CD14-positive monocyte (primary cell): Measurements from ENCODE around the gene HYDIN. TPM values are rescaled to one million over a fixed set of nuclear protein-coding genes. Genes with fewer than 3 reads are reported as not detected.

ENCODE experiments used
- DNase-seq, 3 donors: peaks; one replicate each; pipeline ENCODE4 v3.0.0-alpha.2; 2011 to 2022
- H2AFZ ChIP-seq: 2 replicates; pipeline ENCODE4 v1.6.0; 2012; ENCODE audit warnings: mild to moderate bottlenecking, low read depth, low read length, inconsistent platforms; ENCODE audit not compliant: insufficient read depth, poor library complexity, severe bottlenecking
- H3K27ac ChIP-seq, 2 donors: 1 replicate in 1 of 2; 2 replicates in 1 of 2; pipeline ENCODE4 v1.5.1; 2012 to 2013; ENCODE audit warnings: low read length in 2 of 2, control low read depth in 1 of 2, inconsistent platforms in 1 of 2, low read depth in 1 of 2, mild to moderate bottlenecking in 1 of 2
- H3K27me3 ChIP-seq, 2 donors: one replicate each; pipeline versions ENCODE4 v1.6.0 to v1.6.1; 2011 to 2013; ENCODE audit warnings: low read length in 2 of 2; ENCODE audit not compliant: control insufficient read depth in 2 of 2, insufficient read depth in 2 of 2
- H3K36me3 ChIP-seq, 2 donors: replicated peaks in 1 of 2; 1 replicate in 1 of 2; 2 replicates in 1 of 2; pipeline versions ENCODE4 v1.5.1 to v1.6.1; 2012 to 2013; ENCODE audit warnings: low read length in 2 of 2, control low read depth in 1 of 2, inconsistent platforms in 1 of 2, mild to moderate bottlenecking in 1 of 2; ENCODE audit not compliant: insufficient read depth in 2 of 2, control insufficient read depth in 1 of 2
- H3K4me1 ChIP-seq, 2 donors: 1 replicate in 1 of 2; 2 replicates in 1 of 2; pipeline versions ENCODE4 v1.5.1 to v1.6.1; 2012 to 2013; ENCODE audit warnings: low read length in 2 of 2, control low read depth in 1 of 2, inconsistent platforms in 1 of 2, mild to moderate bottlenecking in 1 of 2, moderate library complexity in 1 of 2; ENCODE audit not compliant: insufficient read depth in 2 of 2, control insufficient read depth in 1 of 2
- H3K4me2 ChIP-seq: replicated peaks from 2 replicates; pipeline ENCODE3; 2012; ENCODE audit warnings: low read length, moderate library complexity, mild to moderate bottlenecking; ENCODE audit not compliant: poor library complexity, severe bottlenecking; ENCODE audit errors: extremely low read depth
- H3K4me3 ChIP-seq, 3 experiments: fragments of 200-600 bp in 1 of 3; sonication (generic) in 1 of 3; replicated peaks in 1 of 3; 1 replicate in 2 of 3; 2 replicates in 1 of 3; pipeline ENCODE4 v1.5.1; 2011 to 2013; ENCODE audit warnings: low read length in 3 of 3, mild to moderate bottlenecking in 3 of 3, control low read depth in 2 of 3, low read depth in 2 of 3, inconsistent platforms in 1 of 3, moderate library complexity in 1 of 3
- H3K79me2 ChIP-seq: 2 replicates; pipeline ENCODE4 v1.6.0; 2012; ENCODE audit warnings: mild to moderate bottlenecking, control low read depth, inconsistent platforms, low read length, moderate library complexity; ENCODE audit not compliant: insufficient read depth
- H3K9ac ChIP-seq: 2 replicates; pipeline ENCODE4 v1.6.0; 2017; ENCODE audit warnings: low read length, mild to moderate bottlenecking; ENCODE audit not compliant: insufficient read depth, poor library complexity, severe bottlenecking
- H3K9me3 ChIP-seq, 2 donors: replicated peaks in 1 of 2; 1 replicate in 1 of 2; 2 replicates in 1 of 2; pipeline versions ENCODE4 v1.5.1 to v1.6.1; 2012 to 2013; ENCODE audit warnings: low read length in 2 of 2, control low read depth in 1 of 2; ENCODE audit not compliant: control insufficient read depth in 1 of 2, insufficient read depth in 1 of 2
- H4K20me1 ChIP-seq: 2 replicates; pipeline ENCODE4 v1.6.0; 2012; ENCODE audit warnings: mild to moderate bottlenecking, low read length, control low read depth, moderate library complexity; ENCODE audit not compliant: insufficient read depth
- H3K27ac Mint-ChIP-seq, 7 donors: one replicate each; pipeline ENCODE4 v1.8.0; 2020; ENCODE audit warnings: mild to moderate bottlenecking in 7 of 7, mixed read lengths in 7 of 7, moderate library complexity in 6 of 7, inconsistent platforms in 2 of 7
- H3K27me3 Mint-ChIP-seq, 3 donors: one replicate each; pipeline ENCODE4 v1.8.0; 2021 to 2022; ENCODE audit warnings: low read depth in 3 of 3, mild to moderate bottlenecking in 3 of 3, mixed read lengths in 3 of 3, moderate library complexity in 3 of 3, inconsistent platforms in 1 of 3
- H3K36me3 Mint-ChIP-seq, 2 donors: one replicate each; pipeline ENCODE4 v1.8.0; 2020; ENCODE audit warnings: mixed read lengths in 2 of 2, inconsistent platforms in 1 of 2, mild to moderate bottlenecking in 1 of 2
- H3K4me1 Mint-ChIP-seq: one replicate; pipeline ENCODE4 v1.8.0; 2020; ENCODE audit warnings: mild to moderate bottlenecking, mixed read lengths
- H3K4me3 Mint-ChIP-seq, 2 donors: one replicate each; pipeline ENCODE4 v1.8.0; 2020; ENCODE audit warnings: mild to moderate bottlenecking in 2 of 2, mixed read lengths in 2 of 2, moderate library complexity in 1 of 2
- H3K9me3 Mint-ChIP-seq, 7 donors: one replicate each; pipeline ENCODE4 v1.8.0; 2020 to 2022; ENCODE audit warnings: mixed read lengths in 7 of 7, mild to moderate bottlenecking in 6 of 7, moderate library complexity in 6 of 7, inconsistent platforms in 2 of 7
- WGBS: methylation state at CpG from one replicate; pipeline ENCODE4 v1.1.5; 2013; ENCODE audit warnings: missing lambda C conversion rate; ENCODE audit not compliant: insufficient coverage; 5-methylcytosine and 5-hydroxymethylcytosine counted together
- intact Hi-C, 2 donors: fragments of 100-400 bp; cut with micrococcal nuclease; formaldehyde crosslinking; loops; one replicate each; pipeline versions ENCODE4 v1.15.0 to v1.15.1; 2023
- polyA plus RNA-seq, 3 donors: library from polyadenylated mRNA; depleted of rRNA in 1 of 3; unstranded in 2 of 3; stranded (reverse) in 1 of 3; fragments of 300-500 nt in 2 of 3; fragments of >200 nt in 1 of 3; fragmentation: Illumina TruSeq in 2 of 3; gene quantifications; 1 replicate in 2 of 3; 2 replicates in 1 of 3; pipeline ENCODE4 v1.2.3, GENCODE V29; 2012 to 2021
- TF ChIP-seq, protein P1 (sequence below): fragments of 200-600 bp; IDR thresholded peaks from one replicate; pipeline ENCODE4 v1.8.0; 2022; ENCODE audit warnings: antibody characterized with exemption, mild to moderate bottlenecking

Gene HYDIN
- polyA plus RNA-seq, 3 donors, result not detected

DNA sequence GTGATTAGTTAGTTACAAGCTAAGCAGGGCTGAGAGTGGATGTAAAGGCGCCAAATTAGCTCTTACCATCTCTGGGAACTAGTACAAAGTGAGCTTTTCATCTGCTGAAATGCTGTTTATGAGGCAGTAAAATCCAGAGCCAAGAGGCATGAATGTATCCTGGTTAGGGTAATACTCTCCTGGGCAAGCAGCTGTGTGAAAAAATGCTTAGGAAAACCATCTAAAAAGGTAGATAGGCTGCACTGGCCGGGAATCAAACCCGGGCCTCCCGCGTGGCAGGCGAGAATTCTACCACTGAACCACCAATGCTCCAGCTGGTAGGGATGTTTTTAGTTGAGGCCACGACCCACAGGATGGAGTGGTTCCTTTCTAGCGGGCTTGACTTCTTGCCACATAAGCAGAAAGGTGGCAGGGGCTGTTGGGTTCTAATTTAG, 452.5 kb downstream of the HYDIN start:
- H3K36me3 Mint-ChIP-seq, result peaks cover 79 to 94% of the 10 kb centered on the region in 2 donors
- Histone ChIP-seq H4K20me1 (no peaks in the 10 kb centered on the region), H3K4me2 (no peak overlapping the region), H3K9ac (no peak overlapping the region), H3K9me3 (peaks cover 17 to 20% of the 10 kb centered on the region in 2 donors), H2AFZ (no peak overlapping the region), H3K27ac (no peak overlapping the region), H3K79me2 (no peaks in the 10 kb centered on the region), H3K4me1 (no peaks in the 10 kb centered on the region), H3K27me3 (no peaks in the 10 kb centered on the region), H3K36me3 (peaks cover 84 to 98% of the 10 kb centered on the region in 2 donors), H3K4me3 (no peak overlapping the region)
- H3K4me1 Mint-ChIP-seq, result no peaks in the 10 kb centered on the region
- intact Hi-C loops, result no loop called here
- TF ChIP-seq, protein P1, sequence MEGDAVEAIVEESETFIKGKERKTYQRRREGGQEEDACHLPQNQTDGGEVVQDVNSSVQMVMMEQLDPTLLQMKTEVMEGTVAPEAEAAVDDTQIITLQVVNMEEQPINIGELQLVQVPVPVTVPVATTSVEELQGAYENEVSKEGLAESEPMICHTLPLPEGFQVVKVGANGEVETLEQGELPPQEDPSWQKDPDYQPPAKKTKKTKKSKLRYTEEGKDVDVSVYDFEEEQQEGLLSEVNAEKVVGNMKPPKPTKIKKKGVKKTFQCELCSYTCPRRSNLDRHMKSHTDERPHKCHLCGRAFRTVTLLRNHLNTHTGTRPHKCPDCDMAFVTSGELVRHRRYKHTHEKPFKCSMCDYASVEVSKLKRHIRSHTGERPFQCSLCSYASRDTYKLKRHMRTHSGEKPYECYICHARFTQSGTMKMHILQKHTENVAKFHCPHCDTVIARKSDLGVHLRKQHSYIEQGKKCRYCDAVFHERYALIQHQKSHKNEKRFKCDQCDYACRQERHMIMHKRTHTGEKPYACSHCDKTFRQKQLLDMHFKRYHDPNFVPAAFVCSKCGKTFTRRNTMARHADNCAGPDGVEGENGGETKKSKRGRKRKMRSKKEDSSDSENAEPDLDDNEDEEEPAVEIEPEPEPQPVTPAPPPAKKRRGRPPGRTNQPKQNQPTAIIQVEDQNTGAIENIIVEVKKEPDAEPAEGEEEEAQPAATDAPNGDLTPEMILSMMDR, result no peak
- peaks cover 0 to 2% (median 0%) of the 10 kb centered on the region in 3 donors for H3K27me3 Mint-ChIP-seq
- 83% methylated on average over 1 of the region's 8 CpGs for WGBS
- no peak overlapping the region for H3K27ac Mint-ChIP-seq
- no peak overlapping the region for H3K4me3 Mint-ChIP-seq
- peaks cover 5 to 15% (median 11%) of the 10 kb centered on the region in 7 donors for H3K9me3 Mint-ChIP-seq
- no peak for DNase-seq

DNA sequence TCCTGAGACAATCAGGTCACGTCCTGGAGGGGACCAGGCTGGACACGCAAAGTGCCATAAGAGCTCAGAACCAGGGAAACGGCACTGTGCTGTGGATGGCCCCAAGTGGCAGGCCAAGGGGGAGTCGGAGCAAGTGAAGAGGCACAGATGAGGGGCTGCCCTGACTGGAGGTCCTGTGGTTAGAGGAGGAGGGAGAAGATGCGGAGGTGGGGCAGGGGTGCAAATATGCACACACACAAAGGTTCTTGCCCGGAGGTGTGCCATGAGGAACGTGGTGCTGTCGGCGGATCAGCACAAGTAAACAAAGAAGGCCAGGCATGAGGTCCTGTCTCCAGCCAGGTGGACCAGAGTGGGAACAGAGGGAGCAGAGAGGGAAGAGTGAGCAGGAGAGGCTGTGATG, 453.0 kb downstream of the HYDIN start:
- H3K9ac ChIP-seq, result no peak overlapping the region
- H3K4me1 ChIP-seq, result no peaks in the 10 kb centered on the region
- H3K27ac ChIP-seq, result no peak overlapping the region
- Mint-ChIP-seq H3K4me3 (no peak overlapping the region), H3K9me3 (peaks cover 5 to 13% (median 11%) of the 10 kb centered on the region in 7 donors), H3K27ac (no peak overlapping the region), H3K27me3 (peaks cover 0 to 2% (median 0%) of the 10 kb centered on the region in 3 donors), H3K36me3 (peaks cover 79 to 92% of the 10 kb centered on the region in 2 donors), H3K4me1 (no peaks in the 10 kb centered on the region)
- H3K79me2 ChIP-seq, result no peaks in the 10 kb centered on the region
- intact Hi-C loops, result no loop called here
- no peaks in the 10 kb centered on the region for H3K27me3 ChIP-seq
- WGBS, result 94% methylated on average over 9 of the region's 9 CpGs
- DNase-seq, result no peak
- no peak overlapping the region for H2AFZ ChIP-seq
- peaks cover 84 to 98% of the 10 kb centered on the region in 2 donors for H3K36me3 ChIP-seq
- peaks cover 15% of the 10 kb centered on the region in 2 donors for H3K9me3 ChIP-seq
- no peak overlapping the region for H3K4me3 ChIP-seq
- TF ChIP-seq, protein P1, result no peak
- H4K20me1 ChIP-seq, result no peaks in the 10 kb centered on the region
- no peak overlapping the region for H3K4me2 ChIP-seq
